ENCODE data around the gene GLB1L2.

The GLB1L2 gene

DNA sequence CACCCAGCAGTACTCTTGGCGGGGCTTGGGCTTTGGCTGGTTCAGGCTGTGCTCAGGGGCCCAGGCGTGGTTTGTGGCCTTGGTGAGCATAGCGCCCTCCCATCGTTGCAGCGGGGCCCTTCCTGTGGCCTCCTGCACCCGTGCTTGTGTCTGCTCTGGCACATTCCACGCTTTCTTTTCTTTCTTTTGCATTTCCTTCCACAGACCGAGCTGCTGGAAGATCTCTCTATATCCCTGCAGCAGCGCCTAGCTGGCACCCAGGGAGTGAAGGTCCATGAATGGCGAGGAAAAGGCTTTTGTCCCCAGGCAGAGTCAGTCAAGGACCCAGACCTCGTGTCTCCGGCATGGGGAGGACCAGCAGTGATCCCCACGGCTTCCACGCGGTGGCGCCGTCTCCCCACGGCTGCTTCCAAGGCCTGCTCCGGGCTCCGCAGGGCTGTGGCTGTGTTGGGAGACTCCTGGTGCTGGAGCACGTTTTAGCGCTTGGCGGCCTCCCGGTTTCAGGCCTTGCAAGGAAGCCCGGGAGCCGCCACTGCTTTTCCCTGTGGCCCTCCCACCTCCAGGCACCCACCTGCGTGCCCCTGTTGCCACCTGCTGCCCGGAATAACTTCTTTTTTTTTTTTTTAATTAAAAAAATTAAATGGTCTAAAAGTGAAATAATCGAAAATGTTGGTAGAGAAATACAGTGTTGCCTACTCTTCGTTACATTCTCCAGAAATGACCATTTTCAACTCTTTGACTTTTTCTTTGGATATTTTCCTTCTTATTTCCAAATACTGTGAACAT, 28.5 kb downstream of the GLB1L2 start:
- peaks cover 0 to 35% of the 10 kb centered on the region in 2 experiments for H3K27me3 ChIP-seq (ENCODE audit: control insufficient read depth in 1 of 2, insufficient read depth in 1 of 2, low read length in 2 of 2)
- H2BK12ac ChIP-seq (ENCODE audit: low read length in 2 of 2): no peak overlapping the region
- no peak overlapping the region for H2AK5ac ChIP-seq (ENCODE audit: low read length, severe bottlenecking)
- H3K18ac ChIP-seq (ENCODE audit: low read depth in 1 of 2, low read length in 2 of 2): no peak overlapping the region
- no peak overlapping the region for H3K4me3 ChIP-seq (ENCODE audit: insufficient read depth in 1 of 2, low read depth in 1 of 2, low read length in 2 of 2)
- no peak overlapping the region for H3K4me2 ChIP-seq (ENCODE audit: low read length, poor library complexity, severe bottlenecking)
- no peak overlapping the region for H3K27ac ChIP-seq (ENCODE audit: low read length, poor library complexity, severe bottlenecking)
- no peaks in the 10 kb centered on the region for H3K4me1 ChIP-seq (ENCODE audit: control insufficient read depth, insufficient read depth, low read depth, low read length)
- no peak overlapping the region for H3K14ac ChIP-seq (ENCODE audit: low read length in 2 of 2)
- H4K91ac ChIP-seq (ENCODE audit: low read length): no peak overlapping the region
- H3K36me3 ChIP-seq (ENCODE audit: control insufficient read depth in 1 of 2, insufficient read depth in 2 of 2, low read depth in 1 of 2, low read length in 2 of 2): no peaks in the 10 kb centered on the region
- no peak overlapping the region for H3K4ac ChIP-seq (ENCODE audit: low read depth in 1 of 2, low read length in 2 of 2)
- no peak overlapping the region for H2BK15ac ChIP-seq (ENCODE audit: low read depth, poor library complexity, severe bottlenecking)
- no peak overlapping the region for H3K23ac ChIP-seq (ENCODE audit: low read length in 2 of 2)
- peak; percentile 5 for DNase-seq
- no peak overlapping the region for H4K8ac ChIP-seq (ENCODE audit: low read length)
- H2BK5ac ChIP-seq (ENCODE audit: low read depth, low read length, poor library complexity, severe bottlenecking): no peak overlapping the region
- 31% methylated on average over 22 of the region's 30 CpGs for WGBS
- H3K79me1 ChIP-seq (replicated peaks; ENCODE audit: low read length, poor library complexity, severe bottlenecking): no peaks in the 10 kb centered on the region
- H3K9me3 ChIP-seq (ENCODE audit: control insufficient read depth, low read length): no peaks in the 10 kb centered on the region
- H2AFZ ChIP-seq (ENCODE audit: low read depth, low read length): no peak overlapping the region
- no peak overlapping the region for H2BK120ac ChIP-seq (ENCODE audit: low read depth, low read length)
- no peak overlapping the region for H3K9ac ChIP-seq (ENCODE audit: low read length)

DNA sequence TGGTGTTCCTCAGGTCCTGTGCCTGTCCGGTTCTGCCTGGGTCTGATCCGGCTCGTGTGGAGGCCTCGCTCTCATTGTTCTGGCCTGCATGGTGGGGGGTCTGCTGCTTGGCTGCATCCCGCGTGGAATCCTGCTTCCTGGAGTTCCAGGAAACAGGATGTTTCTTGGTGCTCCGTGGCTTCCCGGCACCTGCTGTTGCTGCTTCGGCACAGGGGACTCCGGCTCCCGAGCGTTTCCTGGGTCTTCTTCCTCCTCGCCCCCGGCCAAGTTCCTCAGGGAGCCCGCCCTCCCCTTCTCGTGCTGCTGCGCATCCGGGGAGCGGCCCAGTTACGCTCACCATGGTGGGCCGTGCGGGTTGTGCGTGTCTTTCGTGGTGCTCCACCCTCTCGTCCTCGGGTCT, 29.9 kb downstream of the GLB1L2 start:
- no peak overlapping the region for H4K8ac ChIP-seq (ENCODE audit: low read length)
- H2BK12ac ChIP-seq (ENCODE audit: low read length in 2 of 2): no peak overlapping the region
- no peak overlapping the region for H3K4ac ChIP-seq (ENCODE audit: low read depth in 1 of 2, low read length in 2 of 2)
- no peak overlapping the region for H3K4me2 ChIP-seq (ENCODE audit: low read length, poor library complexity, severe bottlenecking)
- H3K4me3 ChIP-seq (ENCODE audit: insufficient read depth in 1 of 2, low read depth in 1 of 2, low read length in 2 of 2): no peak overlapping the region
- H3K79me1 ChIP-seq (replicated peaks; ENCODE audit: low read length, poor library complexity, severe bottlenecking): no peaks in the 10 kb centered on the region
- H2BK5ac ChIP-seq (ENCODE audit: low read depth, low read length, poor library complexity, severe bottlenecking): no peak overlapping the region
- H3K18ac ChIP-seq (ENCODE audit: low read depth in 1 of 2, low read length in 2 of 2): no peak overlapping the region
- no peaks in the 10 kb centered on the region for H3K9me3 ChIP-seq (ENCODE audit: control insufficient read depth, low read length)
- peak overlapping the region in 1 of 2 experiments; percentile 26 for H3K23ac ChIP-seq (ENCODE audit: low read length in 2 of 2)
- H3K36me3 ChIP-seq (ENCODE audit: control insufficient read depth in 1 of 2, insufficient read depth in 2 of 2, low read depth in 1 of 2, low read length in 2 of 2): no peaks in the 10 kb centered on the region
- H3K4me1 ChIP-seq (ENCODE audit: control insufficient read depth, insufficient read depth, low read depth, low read length): no peaks in the 10 kb centered on the region
- H2BK120ac ChIP-seq (ENCODE audit: low read depth, low read length): no peak overlapping the region
- no peak overlapping the region for H2AK5ac ChIP-seq (ENCODE audit: low read length, severe bottlenecking)
- DNase-seq: no peak
- no peak overlapping the region for H4K91ac ChIP-seq (ENCODE audit: low read length)
- peaks cover 0 to 41% of the 10 kb centered on the region in 2 experiments for H3K27me3 ChIP-seq (ENCODE audit: control insufficient read depth in 1 of 2, insufficient read depth in 1 of 2, low read length in 2 of 2)
- WGBS: 80% methylated on average over 26 of the region's 26 CpGs
- H2BK15ac ChIP-seq (ENCODE audit: low read depth, poor library complexity, severe bottlenecking): no peak overlapping the region
- H3K14ac ChIP-seq (ENCODE audit: low read length in 2 of 2): no peak overlapping the region
- no peak overlapping the region for H2AFZ ChIP-seq (ENCODE audit: low read depth, low read length)
- no peak overlapping the region for H3K9ac ChIP-seq (ENCODE audit: low read length)
- no peak overlapping the region for H3K27ac ChIP-seq (ENCODE audit: low read length, poor library complexity, severe bottlenecking)

DNA sequence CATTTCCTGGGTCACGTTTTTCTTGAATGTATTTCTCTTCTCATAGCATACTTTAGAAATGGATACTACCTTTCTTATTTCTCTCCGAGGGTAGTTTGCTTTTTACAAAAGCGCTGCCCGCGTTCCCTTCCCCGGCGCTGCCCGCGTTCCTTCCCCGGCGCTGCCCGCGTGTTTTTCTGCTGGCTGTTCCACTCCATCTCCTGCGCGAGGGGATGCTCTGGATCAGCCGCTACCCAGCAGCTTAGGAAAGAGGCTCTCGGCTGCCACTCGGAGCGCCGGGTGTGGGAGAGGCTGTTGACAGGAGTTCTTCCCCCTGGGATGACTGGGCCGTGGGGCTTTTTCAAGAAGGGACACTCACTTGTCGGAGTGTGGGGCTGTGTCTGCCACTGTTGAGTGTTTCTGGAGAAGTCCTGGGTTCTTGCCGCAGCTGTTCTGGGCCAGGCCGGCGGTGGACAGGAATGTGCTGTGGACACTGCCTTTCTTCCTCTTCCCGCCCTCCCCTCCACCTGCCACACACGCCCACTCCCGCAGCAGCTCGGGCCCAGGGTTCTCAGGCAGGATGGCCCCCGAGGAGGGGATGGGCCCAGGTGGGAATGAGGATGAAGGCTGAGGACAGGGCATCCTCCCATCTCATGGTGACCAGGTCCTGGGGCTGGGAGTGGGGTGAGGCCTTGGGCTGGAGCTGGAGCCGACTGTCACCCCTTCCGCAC, 30.6 kb downstream of the GLB1L2 start:
- Histone ChIP-seq H3K79me1 (replicated peaks; ENCODE audit: low read length, poor library complexity, severe bottlenecking) (no peaks in the 10 kb centered on the region), H2BK5ac (ENCODE audit: low read depth, low read length, poor library complexity, severe bottlenecking) (no peak overlapping the region)

DNA sequence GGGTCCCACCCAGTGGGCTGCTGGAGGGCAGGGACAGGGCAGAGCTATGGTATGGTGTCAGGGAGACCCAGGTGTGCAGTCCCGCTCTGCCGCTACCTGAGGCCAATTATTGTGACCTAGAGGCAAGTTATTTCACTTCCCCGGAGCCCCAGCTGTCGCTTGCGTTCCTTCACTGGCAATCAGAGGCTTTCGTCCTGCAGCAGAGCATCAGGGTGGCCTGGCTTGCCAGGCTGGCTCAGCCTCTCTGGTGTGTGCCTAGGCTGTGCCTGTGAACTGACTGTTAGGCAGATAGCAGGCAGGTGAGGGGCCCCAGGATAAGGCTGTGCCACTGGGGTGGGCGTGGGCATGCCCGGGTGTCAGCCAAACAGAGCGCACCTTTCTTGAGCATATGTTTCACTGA, 31.4 kb downstream of the GLB1L2 start:
- Histone ChIP-seq H3K27me3 (ENCODE audit: control insufficient read depth in 1 of 2, insufficient read depth in 1 of 2, low read length in 2 of 2) (peaks cover 0 to 39% of the 10 kb centered on the region in 2 experiments), H2BK15ac (ENCODE audit: low read depth, poor library complexity, severe bottlenecking) (no peak overlapping the region), H2AK5ac (ENCODE audit: low read length, severe bottlenecking) (no peak overlapping the region), H3K79me1 (replicated peaks; ENCODE audit: low read length, poor library complexity, severe bottlenecking) (no peaks in the 10 kb centered on the region), H4K91ac (ENCODE audit: low read length) (no peak overlapping the region), H3K18ac (ENCODE audit: low read depth in 1 of 2, low read length in 2 of 2) (no peak overlapping the region), H2BK12ac (ENCODE audit: low read length in 2 of 2) (no peak overlapping the region), H2BK5ac (ENCODE audit: low read depth, low read length, poor library complexity, severe bottlenecking) (no peak overlapping the region), H4K8ac (ENCODE audit: low read length) (no peak overlapping the region), H3K4me2 (ENCODE audit: low read length, poor library complexity, severe bottlenecking) (no peak overlapping the region), H3K14ac (ENCODE audit: low read length in 2 of 2) (no peak overlapping the region), H3K23ac (ENCODE audit: low read length in 2 of 2) (no peak overlapping the region), H2BK120ac (ENCODE audit: low read depth, low read length) (no peak overlapping the region), H3K4me1 (ENCODE audit: control insufficient read depth, insufficient read depth, low read depth, low read length) (no peaks in the 10 kb centered on the region), H3K27ac (ENCODE audit: low read length, poor library complexity, severe bottlenecking) (no peak overlapping the region), H3K4ac (ENCODE audit: low read depth in 1 of 2, low read length in 2 of 2) (no peak overlapping the region), H3K9ac (ENCODE audit: low read length) (no peak overlapping the region), H3K36me3 (ENCODE audit: control insufficient read depth in 1 of 2, insufficient read depth in 2 of 2, low read depth in 1 of 2, low read length in 2 of 2) (no peaks in the 10 kb centered on the region), H2AFZ (ENCODE audit: low read depth, low read length) (no peak overlapping the region), H3K4me3 (ENCODE audit: insufficient read depth in 1 of 2, low read depth in 1 of 2, low read length in 2 of 2) (no peak overlapping the region), H3K9me3 (ENCODE audit: control insufficient read depth, low read length) (no peaks in the 10 kb centered on the region)
- no peak for DNase-seq
- WGBS: 74% methylated on average over 9 of the region's 9 CpGs

More for the DNA sequence above, 30.6 kb downstream of the GLB1L2 start:
- no peak overlapping the region for H4K8ac ChIP-seq (ENCODE audit: low read length)
- no peak overlapping the region for H3K27ac ChIP-seq (ENCODE audit: low read length, poor library complexity, severe bottlenecking)
- no peak overlapping the region for H3K23ac ChIP-seq (ENCODE audit: low read length in 2 of 2)
- no peak overlapping the region for H3K4ac ChIP-seq (ENCODE audit: low read depth in 1 of 2, low read length in 2 of 2)
- no peak overlapping the region for H3K9ac ChIP-seq (ENCODE audit: low read length)
- no peaks in the 10 kb centered on the region for H3K4me1 ChIP-seq (ENCODE audit: control insufficient read depth, insufficient read depth, low read depth, low read length)
- H3K9me3 ChIP-seq (ENCODE audit: control insufficient read depth, low read length): no peaks in the 10 kb centered on the region
- H2BK15ac ChIP-seq (ENCODE audit: low read depth, poor library complexity, severe bottlenecking): no peak overlapping the region
- H3K4me2 ChIP-seq (ENCODE audit: low read length, poor library complexity, severe bottlenecking): no peak overlapping the region
- 90% methylated on average over 30 of the region's 32 CpGs for WGBS
- H3K14ac ChIP-seq (ENCODE audit: low read length in 2 of 2): no peak overlapping the region
- no peak overlapping the region for H3K4me3 ChIP-seq (ENCODE audit: insufficient read depth in 1 of 2, low read depth in 1 of 2, low read length in 2 of 2)
- H2BK12ac ChIP-seq (ENCODE audit: low read length in 2 of 2): no peak overlapping the region
- DNase-seq: no peak
- H3K27me3 ChIP-seq (ENCODE audit: control insufficient read depth in 1 of 2, insufficient read depth in 1 of 2, low read length in 2 of 2): peaks cover 0 to 39% of the 10 kb centered on the region in 2 experiments
- no peak overlapping the region for H2BK120ac ChIP-seq (ENCODE audit: low read depth, low read length)
- H3K18ac ChIP-seq (ENCODE audit: low read depth in 1 of 2, low read length in 2 of 2): no peak overlapping the region
- no peak overlapping the region for H4K91ac ChIP-seq (ENCODE audit: low read length)
- no peaks in the 10 kb centered on the region for H3K36me3 ChIP-seq (ENCODE audit: control insufficient read depth in 1 of 2, insufficient read depth in 2 of 2, low read depth in 1 of 2, low read length in 2 of 2)
- H2AFZ ChIP-seq (ENCODE audit: low read depth, low read length): no peak overlapping the region
- no peak overlapping the region for H2AK5ac ChIP-seq (ENCODE audit: low read length, severe bottlenecking)

Data from mesenchymal stem cell (in vitro differentiated cells and primary cell).